HL-60 (cell line): ENCODE results near the gene MBD5.

Experiments
- DNase-seq, 2 experiments: peaks; one replicate each; pipeline ENCODE4 v3.0.0-alpha.2; 2010 to 2020; ENCODE audit warnings: low read depth in 1 of 2, low spot score in 1 of 2
- H3K27ac ChIP-seq: fragments of 250-450 bp; sonication (Bioruptor Pico); replicated peaks from 2 replicates; pipeline ENCODE4 v1.5.1; 2020; ENCODE audit warnings: mild to moderate bottlenecking, moderate library complexity
- H3K27me3 ChIP-seq: fragments of 250-450 bp; sonication (Bioruptor Pico); 2 replicates; pipeline ENCODE4 v1.5.1; 2021; ENCODE audit warnings: mild to moderate bottlenecking, moderate library complexity; ENCODE audit not compliant: insufficient read depth, poor library complexity, severe bottlenecking
- H3K4me3 ChIP-seq: replicated peaks from 2 replicates; pipeline ENCODE4 v1.5.1; 2011; ENCODE audit warnings: mild to moderate bottlenecking, control low read depth, low read length; ENCODE audit not compliant: insufficient read depth
- CTCF ChIP-seq: IDR thresholded peaks from one replicate; pipeline ENCODE4 v1.5.1; 2011; ENCODE audit warnings: low read length, control low read depth, inconsistent platforms; ENCODE audit not compliant: insufficient read depth
- GABPA ChIP-seq: IDR thresholded peaks from 2 replicates; pipeline ENCODE4 v1.6.1; 2012; ENCODE audit warnings: low read depth
- POLR2AphosphoS5 ChIP-seq: IDR thresholded peaks from 2 replicates; pipeline ENCODE4 v1.6.1; 2012; ENCODE audit warnings: low read depth
- SPI1 ChIP-seq: IDR thresholded peaks from 2 replicates; pipeline ENCODE4 v1.6.1; 2012; ENCODE audit warnings: low read depth, mild to moderate bottlenecking, borderline replicate concordance
- TF ChIP-seq, protein P1 (sequence below): IDR thresholded peaks from 2 replicates; pipeline ENCODE4 v1.6.1; 2012; ENCODE audit warnings: low read depth; ENCODE audit not compliant: insufficient replicate concordance

Gene MBD5

DNA sequence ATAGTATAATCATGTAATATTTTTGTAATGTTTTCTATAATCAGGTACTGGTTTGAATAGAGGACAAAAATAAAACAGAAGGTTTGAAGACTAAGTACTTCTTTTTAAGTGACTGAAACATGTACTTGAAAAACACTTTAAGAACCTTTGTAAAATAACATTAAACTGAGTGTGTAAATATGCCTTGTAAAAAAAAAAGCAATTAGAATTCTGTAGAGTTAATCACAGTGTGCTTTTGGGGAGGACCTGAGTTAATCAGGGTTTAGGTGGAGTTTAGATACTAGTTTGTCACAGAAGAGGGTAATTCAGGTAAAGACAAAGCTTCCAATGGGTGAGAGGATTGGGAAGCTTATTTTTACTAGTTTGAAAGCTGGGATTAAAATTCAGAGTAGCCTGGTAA lies 10.3 kb downstream of the MBD5 start:
- Histone ChIP-seq H3K27ac (no peak overlapping the region), H3K4me3 (no peak overlapping the region), H3K27me3 (no peaks in the 10 kb centered on the region)
- TF ChIP-seq SPI1 (no peak), POLR2AphosphoS5 (no peak), CTCF (no peak), GABPA (no peak)
- TF ChIP-seq, protein P1, sequence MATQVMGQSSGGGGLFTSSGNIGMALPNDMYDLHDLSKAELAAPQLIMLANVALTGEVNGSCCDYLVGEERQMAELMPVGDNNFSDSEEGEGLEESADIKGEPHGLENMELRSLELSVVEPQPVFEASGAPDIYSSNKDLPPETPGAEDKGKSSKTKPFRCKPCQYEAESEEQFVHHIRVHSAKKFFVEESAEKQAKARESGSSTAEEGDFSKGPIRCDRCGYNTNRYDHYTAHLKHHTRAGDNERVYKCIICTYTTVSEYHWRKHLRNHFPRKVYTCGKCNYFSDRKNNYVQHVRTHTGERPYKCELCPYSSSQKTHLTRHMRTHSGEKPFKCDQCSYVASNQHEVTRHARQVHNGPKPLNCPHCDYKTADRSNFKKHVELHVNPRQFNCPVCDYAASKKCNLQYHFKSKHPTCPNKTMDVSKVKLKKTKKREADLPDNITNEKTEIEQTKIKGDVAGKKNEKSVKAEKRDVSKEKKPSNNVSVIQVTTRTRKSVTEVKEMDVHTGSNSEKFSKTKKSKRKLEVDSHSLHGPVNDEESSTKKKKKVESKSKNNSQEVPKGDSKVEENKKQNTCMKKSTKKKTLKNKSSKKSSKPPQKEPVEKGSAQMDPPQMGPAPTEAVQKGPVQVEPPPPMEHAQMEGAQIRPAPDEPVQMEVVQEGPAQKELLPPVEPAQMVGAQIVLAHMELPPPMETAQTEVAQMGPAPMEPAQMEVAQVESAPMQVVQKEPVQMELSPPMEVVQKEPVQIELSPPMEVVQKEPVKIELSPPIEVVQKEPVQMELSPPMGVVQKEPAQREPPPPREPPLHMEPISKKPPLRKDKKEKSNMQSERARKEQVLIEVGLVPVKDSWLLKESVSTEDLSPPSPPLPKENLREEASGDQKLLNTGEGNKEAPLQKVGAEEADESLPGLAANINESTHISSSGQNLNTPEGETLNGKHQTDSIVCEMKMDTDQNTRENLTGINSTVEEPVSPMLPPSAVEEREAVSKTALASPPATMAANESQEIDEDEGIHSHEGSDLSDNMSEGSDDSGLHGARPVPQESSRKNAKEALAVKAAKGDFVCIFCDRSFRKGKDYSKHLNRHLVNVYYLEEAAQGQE, result no peak
- DNase-seq, result no peak

GRCh38 chr2:148032215-148032614 lies 11.3 kb downstream of the MBD5 start:
- H3K27me3 ChIP-seq, result no peaks in the 10 kb centered on the region
- no peak overlapping the region for H3K4me3 ChIP-seq
- TF ChIP-seq POLR2AphosphoS5, result no peak
- no peak for TF ChIP-seq CTCF
- no peak for TF ChIP-seq SPI1
- no peak for TF ChIP-seq GABPA
- TF ChIP-seq, protein P1, result no peak
- H3K27ac ChIP-seq, result no peak overlapping the region
- DNase-seq, result no peak

- TF ChIP-seq GABPA (no peak), CTCF (no peak), POLR2AphosphoS5 (no peak), SPI1 (no peak)
- TF ChIP-seq, protein P1, result no peak
- no peak for DNase-seq
- no peaks in the 10 kb centered on the region for H3K27me3 ChIP-seq
- no peak overlapping the region for H3K4me3 ChIP-seq
- no peak overlapping the region for H3K27ac ChIP-seq
These were observed 18.9 kb downstream of the MBD5 start for GRCh38 chr2:148039783-148040182.
